ENCODE measurements around the gene OPCML.

DNA sequence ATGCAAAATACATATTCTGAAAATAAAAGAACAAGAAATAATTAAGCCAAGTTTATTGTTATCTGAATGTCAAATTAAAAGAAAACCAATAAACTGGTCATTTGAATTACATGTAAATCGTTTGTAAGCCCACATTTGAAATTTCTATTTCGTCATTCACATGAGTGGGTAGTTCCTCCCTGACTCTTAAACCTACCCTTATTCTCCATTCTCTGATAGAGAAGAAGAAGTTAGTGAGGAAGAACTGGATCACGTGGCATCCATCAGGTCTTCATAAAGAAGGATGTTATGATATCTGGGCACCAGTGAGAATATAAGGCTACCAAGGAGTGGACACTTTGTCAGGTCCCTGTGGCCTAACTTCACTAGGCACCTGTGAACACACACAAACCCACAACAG lies 328.1 kb downstream of the OPCML start:
- TF ChIP-seq, protein P1, sequence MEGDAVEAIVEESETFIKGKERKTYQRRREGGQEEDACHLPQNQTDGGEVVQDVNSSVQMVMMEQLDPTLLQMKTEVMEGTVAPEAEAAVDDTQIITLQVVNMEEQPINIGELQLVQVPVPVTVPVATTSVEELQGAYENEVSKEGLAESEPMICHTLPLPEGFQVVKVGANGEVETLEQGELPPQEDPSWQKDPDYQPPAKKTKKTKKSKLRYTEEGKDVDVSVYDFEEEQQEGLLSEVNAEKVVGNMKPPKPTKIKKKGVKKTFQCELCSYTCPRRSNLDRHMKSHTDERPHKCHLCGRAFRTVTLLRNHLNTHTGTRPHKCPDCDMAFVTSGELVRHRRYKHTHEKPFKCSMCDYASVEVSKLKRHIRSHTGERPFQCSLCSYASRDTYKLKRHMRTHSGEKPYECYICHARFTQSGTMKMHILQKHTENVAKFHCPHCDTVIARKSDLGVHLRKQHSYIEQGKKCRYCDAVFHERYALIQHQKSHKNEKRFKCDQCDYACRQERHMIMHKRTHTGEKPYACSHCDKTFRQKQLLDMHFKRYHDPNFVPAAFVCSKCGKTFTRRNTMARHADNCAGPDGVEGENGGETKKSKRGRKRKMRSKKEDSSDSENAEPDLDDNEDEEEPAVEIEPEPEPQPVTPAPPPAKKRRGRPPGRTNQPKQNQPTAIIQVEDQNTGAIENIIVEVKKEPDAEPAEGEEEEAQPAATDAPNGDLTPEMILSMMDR (IDR thresholded peaks at IDR 0.05) = no peak
- TF ChIP-seq POLR2A (IDR thresholded peaks at IDR 0.05) (no peak), POLR2AphosphoS5 (IDR thresholded peaks at IDR 0.05) (no peak)

All from prostate gland (tissue), 2 donors.